GM12874 (cell line): ENCODE measurements around the gene FYN.

ENCODE experiments used
- TF ChIP-seq, protein P1 (sequence below): IDR thresholded peaks from 2 replicates; pipeline ENCODE4 v1.5.1; 2011; ENCODE audit warnings: low read depth, mild to moderate bottlenecking, control low read depth, low read length, moderate library complexity; ENCODE audit not compliant: insufficient read depth

FYN gene

GRCh38 chr6:111788379-111789276 is 84.6 kb downstream of the FYN start:
- TF ChIP-seq, protein P1, sequence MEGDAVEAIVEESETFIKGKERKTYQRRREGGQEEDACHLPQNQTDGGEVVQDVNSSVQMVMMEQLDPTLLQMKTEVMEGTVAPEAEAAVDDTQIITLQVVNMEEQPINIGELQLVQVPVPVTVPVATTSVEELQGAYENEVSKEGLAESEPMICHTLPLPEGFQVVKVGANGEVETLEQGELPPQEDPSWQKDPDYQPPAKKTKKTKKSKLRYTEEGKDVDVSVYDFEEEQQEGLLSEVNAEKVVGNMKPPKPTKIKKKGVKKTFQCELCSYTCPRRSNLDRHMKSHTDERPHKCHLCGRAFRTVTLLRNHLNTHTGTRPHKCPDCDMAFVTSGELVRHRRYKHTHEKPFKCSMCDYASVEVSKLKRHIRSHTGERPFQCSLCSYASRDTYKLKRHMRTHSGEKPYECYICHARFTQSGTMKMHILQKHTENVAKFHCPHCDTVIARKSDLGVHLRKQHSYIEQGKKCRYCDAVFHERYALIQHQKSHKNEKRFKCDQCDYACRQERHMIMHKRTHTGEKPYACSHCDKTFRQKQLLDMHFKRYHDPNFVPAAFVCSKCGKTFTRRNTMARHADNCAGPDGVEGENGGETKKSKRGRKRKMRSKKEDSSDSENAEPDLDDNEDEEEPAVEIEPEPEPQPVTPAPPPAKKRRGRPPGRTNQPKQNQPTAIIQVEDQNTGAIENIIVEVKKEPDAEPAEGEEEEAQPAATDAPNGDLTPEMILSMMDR = no peak

- TF ChIP-seq, protein P1 = no peak
Observed at GRCh38 chr6:111784433-111784832, 88.8 kb downstream of the FYN start.

DNA sequence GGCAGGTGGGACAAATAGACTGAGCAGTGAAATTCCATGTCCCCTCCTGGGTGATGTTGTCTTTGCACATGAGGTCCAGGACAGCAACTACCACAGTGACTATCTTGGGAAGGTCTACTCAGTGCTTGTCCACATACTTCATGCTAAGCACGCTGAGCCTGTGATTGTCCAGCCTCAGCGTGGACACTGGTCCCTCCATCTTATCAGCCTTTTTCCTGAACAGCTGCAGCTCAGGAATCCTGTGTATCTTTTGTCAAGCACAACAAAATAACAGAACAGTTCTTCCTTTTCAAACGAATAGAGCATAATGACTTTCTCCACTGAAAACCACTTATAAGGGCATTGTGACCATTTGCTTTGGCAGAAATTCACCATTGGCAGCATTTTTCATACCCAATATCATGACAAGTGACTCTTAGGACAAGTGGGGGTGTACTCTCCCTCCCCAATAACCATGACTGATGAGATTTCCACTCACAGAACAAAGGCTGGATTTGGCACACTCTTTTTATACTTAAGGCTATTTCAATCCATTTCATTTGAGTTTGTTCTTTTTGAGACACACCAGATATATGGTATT is 90.3 kb downstream of the FYN start:
- TF ChIP-seq, protein P1 = no peak

GRCh38 chr6:111782192-111782809 is 91.0 kb downstream of the FYN start:
- TF ChIP-seq, protein P1 = no peak

DNA sequence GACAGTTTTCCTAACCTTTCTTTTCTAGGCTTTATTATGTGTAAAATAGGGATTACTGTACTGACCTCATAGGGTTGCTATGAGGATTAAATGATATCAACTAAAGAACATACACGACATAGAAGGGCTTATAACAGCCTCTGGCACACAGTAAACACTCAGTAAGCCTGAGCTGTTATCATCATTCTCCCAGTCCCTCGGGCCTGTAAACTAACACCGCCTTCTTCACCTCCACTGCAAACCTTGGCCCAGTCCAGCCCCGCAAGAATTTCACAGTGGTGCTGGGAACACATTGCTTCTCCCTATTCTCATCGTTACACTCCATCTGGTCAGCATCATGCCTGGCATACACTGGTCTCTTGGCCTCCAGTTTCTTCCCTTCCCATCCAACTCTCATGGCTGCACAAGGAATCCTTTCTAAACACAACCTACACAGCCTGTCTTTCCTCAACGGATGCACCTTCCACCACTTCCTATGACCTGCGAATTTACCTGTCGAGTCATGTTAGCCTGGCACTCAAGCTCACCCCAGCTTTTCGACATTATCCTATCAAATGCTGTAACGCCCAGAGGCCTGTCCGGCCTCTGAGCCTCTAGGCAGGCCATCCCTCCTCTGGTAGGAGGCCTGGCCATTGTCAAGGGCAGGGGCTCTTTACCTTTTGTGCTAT is 92.1 kb downstream of the FYN start:
- TF ChIP-seq, protein P1 = no peak

DNA sequence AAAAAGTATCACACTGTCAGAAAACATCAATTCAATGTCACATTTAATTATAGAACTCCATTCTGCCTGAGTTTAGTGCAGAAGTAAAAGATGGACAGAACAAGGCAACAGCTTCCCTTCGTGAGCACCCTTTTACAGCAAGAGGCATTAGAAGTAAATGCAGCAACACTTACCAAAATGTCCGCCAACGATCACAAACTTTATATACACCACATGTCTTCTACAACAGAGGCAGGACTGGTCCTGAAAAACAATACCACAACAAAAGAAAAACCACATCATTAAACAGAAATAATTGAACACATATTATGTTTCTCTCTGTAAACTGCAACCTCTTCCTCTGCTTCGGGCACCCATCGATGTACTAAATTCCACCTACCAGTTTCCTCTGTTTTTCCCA is 92.9 kb downstream of the FYN start:
- TF ChIP-seq, protein P1 = no peak

DNA sequence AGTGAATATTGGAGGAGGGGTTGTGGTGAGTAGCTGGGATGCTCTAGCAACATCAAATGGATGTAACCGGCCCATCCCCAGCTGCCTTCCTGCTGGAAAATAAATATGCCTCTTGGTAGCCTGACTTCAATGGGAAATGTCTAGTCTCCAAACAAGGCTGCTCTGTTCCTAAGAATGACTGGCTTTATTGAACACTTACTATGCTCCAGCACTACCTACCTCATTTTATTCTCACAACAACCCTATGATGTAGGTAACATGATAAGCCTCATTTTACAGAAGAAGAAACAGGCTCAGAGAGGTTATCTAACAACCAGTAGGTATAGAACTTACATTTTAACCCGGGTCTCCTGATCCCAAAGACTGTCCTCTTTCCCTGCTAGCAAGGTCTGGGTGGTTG is 93.6 kb downstream of the FYN start:
- TF ChIP-seq, protein P1 = no peak
